ENCODE measurements around the gene PDCD1.

GRCh38 chr2:241897231-241897916 lies 38.7 kb upstream of the PDCD1 start:
- no peak for TF ChIP-seq CTCF (IDR thresholded peaks at IDR 0.05; ENCODE audit: borderline replicate concordance, extremely low read depth, low read length, poor library complexity, severe bottlenecking)
- TF ChIP-seq EZH2 (IDR thresholded peaks at IDR 0.05; ENCODE audit: borderline replicate concordance, low read depth, low read length, severe bottlenecking), result no peak
